Measurements from ENCODE around the gene RBM5.

The RBM5 gene

DNA sequence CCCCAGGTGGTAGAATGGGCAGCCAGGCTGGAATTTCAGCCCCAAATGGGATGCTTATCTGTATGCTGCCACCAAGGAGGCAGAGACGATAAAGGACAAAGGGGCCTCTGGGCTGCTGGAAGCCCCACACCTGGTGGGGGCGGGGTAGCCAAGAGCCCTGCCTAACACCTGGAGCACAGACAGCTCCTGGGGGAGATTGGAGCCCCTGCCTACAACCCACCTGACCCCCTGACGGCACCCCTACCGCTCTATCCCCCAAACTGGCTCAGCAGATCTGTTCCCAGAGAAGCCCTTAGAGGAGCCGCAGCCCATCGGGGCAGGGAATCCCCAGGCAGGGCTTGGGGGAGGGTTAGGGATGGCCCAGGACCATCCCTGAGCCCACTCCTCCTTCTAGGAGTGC lies 50.6 kb downstream of the RBM5 start:
- no peak for DNase-seq (ENCODE audit: low read depth)

- no peak for DNase-seq (ENCODE audit: low read depth)
Observed at GRCh38 chr3:50139718-50140423, 51.2 kb downstream of the RBM5 start.

GRCh38 chr3:50140990-50141389 lies 52.3 kb downstream of the RBM5 start:
- DNase-seq (ENCODE audit: low read depth): no peak

- no peak for DNase-seq (ENCODE audit: low read depth)
Observed at GRCh38 chr3:50146316-50146901, 57.7 kb downstream of the RBM5 start.

DNA sequence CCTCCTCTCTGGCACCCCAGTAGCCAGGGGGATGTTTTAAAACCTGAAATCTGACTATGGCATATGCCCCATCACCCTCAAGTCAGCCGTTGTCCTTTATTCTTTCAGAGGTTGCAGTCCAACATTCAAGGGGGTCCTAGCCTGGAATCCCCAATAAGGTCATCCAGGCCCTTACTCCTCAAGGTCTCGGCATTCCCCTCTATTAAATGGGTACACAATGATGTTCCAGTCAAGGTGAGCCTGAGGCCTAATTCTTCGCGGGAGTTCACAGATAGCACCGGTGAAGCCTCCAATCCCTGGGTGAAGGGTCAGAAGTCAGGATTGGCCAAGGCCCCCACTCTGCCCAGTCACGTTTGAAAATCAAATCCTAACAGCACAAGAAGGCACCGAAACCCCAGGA lies 58.3 kb downstream of the RBM5 start:
- no peak for DNase-seq (ENCODE audit: low read depth)

DNA sequence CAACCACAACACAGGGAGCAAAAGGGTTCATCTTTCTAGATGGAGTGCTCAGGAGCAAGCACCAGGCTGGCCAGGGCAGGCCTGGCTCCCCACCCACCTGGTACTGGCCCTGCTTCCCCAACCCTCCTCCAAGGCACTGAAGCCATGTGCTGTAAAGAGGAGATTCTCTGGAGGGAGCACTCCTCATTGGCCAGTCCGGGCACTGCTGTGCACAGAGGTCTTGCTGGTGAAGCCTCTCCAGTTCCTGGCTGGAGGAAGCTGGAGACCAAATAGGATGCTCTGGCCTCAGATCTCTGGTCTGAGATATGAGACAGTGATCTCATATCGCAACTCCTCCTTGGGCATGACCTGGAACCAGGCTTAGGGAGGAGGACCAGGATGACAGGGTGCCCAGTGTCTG lies 58.7 kb downstream of the RBM5 start:
- no peak for DNase-seq (ENCODE audit: low read depth)

DNA sequence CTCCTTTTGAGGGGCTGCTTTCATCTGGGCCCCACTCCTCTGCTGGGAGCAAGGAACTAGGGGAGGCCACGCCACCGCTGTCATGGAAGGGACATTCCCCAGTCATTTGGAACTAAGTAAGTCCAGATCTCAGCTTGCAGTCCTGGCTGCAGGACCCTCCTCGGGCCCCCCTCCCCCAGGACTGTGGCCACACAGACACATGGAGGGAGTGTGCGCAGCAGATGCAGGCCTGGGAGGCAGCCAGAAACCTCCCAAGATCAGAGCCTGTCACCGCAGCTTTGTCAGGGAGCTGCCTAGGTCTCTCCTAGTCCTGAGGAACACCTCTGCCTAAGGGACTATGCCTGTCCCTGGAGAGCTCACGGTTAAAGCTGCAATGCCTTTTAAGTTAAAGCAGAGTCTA lies 59.1 kb downstream of the RBM5 start:
- DNase-seq (ENCODE audit: low read depth): no peak

DNA sequence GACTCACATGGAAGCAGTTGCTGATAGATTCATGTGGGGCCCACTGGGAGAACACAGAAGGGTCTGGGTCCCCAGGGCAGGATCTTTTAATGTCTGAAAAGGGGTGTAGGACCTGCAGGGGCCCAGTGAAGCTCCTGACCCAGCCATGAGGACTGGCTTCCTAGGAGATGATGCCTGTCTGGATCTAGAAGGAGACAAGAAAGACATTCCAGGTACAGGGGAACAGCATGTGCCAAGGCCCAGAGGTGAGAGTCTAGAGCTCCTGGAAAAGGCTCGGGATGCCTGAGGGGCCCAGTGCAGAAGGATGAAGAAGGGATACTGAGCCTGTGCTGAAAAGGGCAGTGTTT lies 61.7 kb downstream of the RBM5 start:
- no peak for DNase-seq (ENCODE audit: low read depth)

DNA sequence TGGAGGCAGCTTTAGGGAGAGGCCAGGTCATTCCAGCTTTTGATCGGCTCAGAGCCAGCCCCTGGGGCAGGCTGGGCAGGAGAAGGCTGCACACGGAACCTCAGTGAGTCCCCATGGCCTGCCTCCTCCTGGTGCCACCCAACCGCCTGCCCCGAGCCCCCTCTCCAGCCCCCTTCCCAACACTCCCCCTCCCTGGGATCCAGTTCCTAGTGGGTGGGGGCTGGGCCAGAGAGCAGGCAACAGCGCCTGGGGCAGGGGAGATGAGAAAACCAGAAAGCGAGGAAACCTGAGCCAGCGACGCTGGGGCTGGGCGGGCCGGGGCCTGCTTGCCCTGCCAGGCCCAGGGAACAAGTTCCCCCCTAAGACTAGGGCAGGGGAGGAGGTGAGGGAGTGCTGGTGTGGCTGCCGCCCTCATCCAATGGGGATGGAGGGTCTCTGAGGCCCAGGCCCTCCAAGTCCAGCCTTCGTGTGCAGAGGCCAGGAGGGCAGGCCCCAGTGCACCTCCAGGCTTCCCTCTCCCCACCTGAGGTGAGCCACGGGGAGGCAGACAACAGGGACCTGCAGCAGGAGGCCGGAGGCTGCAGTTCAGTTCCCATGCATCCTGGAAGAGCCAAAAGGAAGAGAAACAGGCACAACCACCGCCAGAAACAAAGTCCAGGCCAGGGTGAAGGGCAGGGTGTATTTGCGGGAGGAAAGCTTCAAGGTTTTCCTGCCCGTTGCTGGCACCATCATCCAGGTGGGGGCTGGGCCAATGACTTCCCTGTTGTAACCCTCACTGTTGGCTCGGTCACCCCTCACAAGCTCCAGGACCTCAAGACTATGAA lies 62.4 kb downstream of the RBM5 start:
- no peak for DNase-seq (ENCODE audit: low read depth)

DNA sequence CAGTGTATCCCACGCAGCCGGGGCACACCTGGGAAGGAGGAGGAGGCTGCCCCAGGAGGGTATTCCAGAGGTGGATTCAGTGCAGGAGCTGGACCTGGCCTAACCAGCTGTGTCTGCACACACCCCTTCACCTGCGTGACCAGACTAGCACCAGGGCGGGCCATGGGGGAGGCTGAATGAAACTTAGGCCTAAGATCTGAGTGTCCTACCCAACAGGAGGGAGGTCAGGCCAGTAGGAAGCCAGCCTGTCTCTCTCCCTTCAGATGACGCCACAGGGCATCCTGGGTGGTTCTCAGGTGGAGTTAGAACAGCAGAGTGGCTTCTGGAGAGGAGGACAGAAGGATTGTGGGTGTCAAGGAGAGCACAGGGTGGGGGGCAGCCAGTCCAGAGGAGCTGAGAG lies 63.0 kb downstream of the RBM5 start:
- DNase-seq (ENCODE audit: low read depth): no peak

GRCh38 chr3:50153782-50154475 lies 65.2 kb downstream of the RBM5 start:
- no peak for DNase-seq (ENCODE audit: low read depth)

- no peak for DNase-seq (ENCODE audit: low read depth)
Observed at GRCh38 chr3:50154476-50154839, 65.7 kb downstream of the RBM5 start.

- peak; percentile 60 for DNase-seq (ENCODE audit: low read depth)
Observed at GRCh38 chr3:50154840-50155490, 66.2 kb downstream of the RBM5 start, which contains the start of gene SEMA3F. SEMA3F (plus strand) TSS chr3:50155324; CDS start chr3:50159623, 4,299 bp downstream.

DNA sequence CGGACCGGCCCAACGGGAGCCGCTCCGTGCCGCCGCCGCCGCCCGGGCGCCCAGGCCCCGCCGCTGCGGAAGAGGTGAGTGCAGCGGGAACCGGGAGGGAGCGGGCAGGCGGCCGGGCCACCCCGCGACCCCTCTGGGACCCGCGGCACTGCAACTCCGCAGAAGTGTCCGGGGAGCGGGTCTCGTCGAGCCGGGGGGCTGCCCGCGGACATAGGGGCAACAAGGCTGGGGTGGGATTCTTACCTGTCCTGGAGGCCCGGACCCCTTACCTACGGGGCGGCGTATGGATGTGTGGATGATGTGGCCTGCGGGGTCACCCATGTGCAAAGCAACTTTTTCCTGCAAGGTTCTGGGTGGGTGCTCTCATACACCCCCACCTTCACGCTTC lies 66.8 kb downstream of the RBM5 start:
- DNase-seq (ENCODE audit: low read depth): no peak

- no peak for DNase-seq (ENCODE audit: low read depth)
Observed at GRCh38 chr3:50155891-50156290, 67.2 kb downstream of the RBM5 start.

DNA sequence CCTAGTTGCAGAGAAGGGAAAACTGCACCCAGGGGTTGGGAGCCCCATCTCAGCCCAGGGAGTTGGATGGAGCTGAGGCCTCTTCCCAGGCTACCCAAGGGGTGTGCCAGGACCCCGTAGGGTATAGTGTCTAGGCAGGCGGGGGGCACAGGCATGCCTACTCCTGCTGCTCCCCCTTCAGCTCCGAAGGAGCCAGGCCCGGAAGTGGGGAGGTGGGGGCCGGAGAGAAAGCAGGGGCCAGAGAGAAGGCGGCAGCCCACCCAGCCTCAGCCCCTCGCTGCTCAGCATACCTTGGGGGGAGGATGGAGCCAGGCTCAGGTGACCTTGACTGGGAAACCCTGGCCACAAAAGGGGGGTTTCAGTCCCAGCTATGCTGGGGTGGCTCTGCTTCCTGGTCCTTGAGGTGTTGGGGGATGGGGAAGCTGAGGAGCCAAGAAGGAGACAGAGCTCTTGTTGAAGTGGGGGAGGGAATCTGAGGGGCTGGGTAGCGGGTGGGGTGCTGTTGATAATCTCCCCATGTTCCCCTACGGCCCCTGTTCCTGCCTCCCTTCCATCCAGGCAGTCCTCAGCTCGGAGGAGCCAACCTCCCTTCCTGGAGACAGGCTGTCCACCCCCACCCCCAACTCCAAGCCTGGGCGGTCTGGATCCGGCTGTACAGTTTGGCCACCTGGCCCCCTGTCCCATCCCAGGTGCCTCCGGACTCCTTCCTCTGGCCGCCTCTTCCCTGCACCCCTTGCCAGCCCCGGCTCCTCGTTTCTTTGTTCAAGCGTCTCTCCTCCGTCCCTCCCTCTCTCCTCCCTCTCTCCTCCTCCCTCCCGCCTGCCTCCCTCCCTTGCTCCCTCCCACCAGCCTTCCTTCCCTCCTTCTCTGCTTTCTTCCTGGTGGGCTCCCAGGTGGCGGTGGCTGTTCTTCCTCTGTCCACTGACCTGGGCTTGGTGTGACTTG lies 68.1 kb downstream of the RBM5 start:
- no peak for DNase-seq (ENCODE audit: low read depth)

GRCh38 chr3:50157827-50158529 lies 69.3 kb downstream of the RBM5 start:
- no peak for DNase-seq (ENCODE audit: low read depth)

- DNase-seq (ENCODE audit: low read depth): no peak
Observed at GRCh38 chr3:50158530-50159146, 69.9 kb downstream of the RBM5 start.

- no peak for DNase-seq (ENCODE audit: low read depth)
Observed at GRCh38 chr3:50160561-50160983, 71.9 kb downstream of the RBM5 start.

DNA sequence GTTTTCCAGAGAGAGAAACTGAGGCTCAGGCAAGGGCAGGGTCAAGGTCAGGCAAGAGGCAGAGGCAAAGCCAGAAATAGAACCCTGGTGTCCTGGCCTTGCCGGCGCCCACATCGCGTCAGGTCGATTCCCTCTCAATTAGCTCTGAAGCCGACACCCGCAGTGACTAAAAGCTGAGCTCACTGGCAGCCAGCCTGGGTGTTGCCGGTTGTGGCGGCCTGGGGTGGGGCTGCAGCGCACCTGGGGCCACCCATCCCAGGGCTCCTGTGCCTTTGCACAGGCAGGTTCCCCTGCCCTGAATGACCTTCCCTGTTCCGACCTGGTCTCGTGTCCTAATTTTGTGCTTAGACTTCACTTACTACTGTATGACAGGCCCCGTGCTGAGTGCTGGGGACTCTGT lies 72.6 kb downstream of the RBM5 start:
- DNase-seq (ENCODE audit: low read depth): no peak
